OCI-LY7 (cell line): Measurements from ENCODE around the gene SKAP2. TPM values are rescaled to one million over a fixed set of nuclear protein-coding genes. Genes with fewer than 3 reads are reported as not detected.

Experiments used
- BruUV-seq: library from RNA; stranded (reverse); fragments of 400-500 nt; replicated peaks from 2 replicates; lab custom pipeline; 2021; lab: Mats Ljungman, UMichigan
- CTCF ChIA-PET: fragments of 300-600 bp; sonication (Branson Sonifier 250); formaldehyde crosslinking; loops from one replicate; lab custom pipeline; 2022; ENCODE audit warnings: antibody characterized with exemption; ENCODE audit not compliant: unreplicated experiment; lab: Charles Lee
- POLR2A ChIA-PET: fragments of 300-600 bp; sonication (Branson Sonifier 250); formaldehyde crosslinking; loops from one replicate; lab custom pipeline; 2022; ENCODE audit warnings: antibody characterized with exemption; lab: Charles Lee
- DNase-seq: peaks from one replicate; pipeline ENCODE4 v3.0.0-alpha.2; 2015; ENCODE audit warnings: low spot score
- H2AFZ ChIP-seq: fragments of 200-600 bp; sonication (generic), shearing (Covaris generic); 2 replicates; pipeline ENCODE4 v1.6.1; 2014; ENCODE audit warnings: mild to moderate bottlenecking, antibody characterized with exemption, low read length, moderate library complexity
- H3K27ac ChIP-seq: fragments of 200-600 bp; sonication (generic); 2 replicates; pipeline ENCODE4 v1.5.1; 2014; ENCODE audit warnings: mixed run types, low read depth, mild to moderate bottlenecking, moderate library complexity, low read length, inconsistent platforms; ENCODE audit not compliant: poor library complexity, severe bottlenecking
- H3K36me3 ChIP-seq: fragments of 200-600 bp; sonication (generic); 2 replicates; pipeline ENCODE4 v1.6.1; 2014; ENCODE audit warnings: mild to moderate bottlenecking, antibody characterized with exemption, low read length, moderate library complexity, mixed read lengths; ENCODE audit not compliant: insufficient read depth
- H3K4me1 ChIP-seq: fragments of 200-600 bp; sonication (generic); 2 replicates; pipeline ENCODE4 v1.5.1; 2014; ENCODE audit warnings: mild to moderate bottlenecking, low read length; ENCODE audit not compliant: insufficient read depth, poor library complexity, severe bottlenecking
- H3K4me2 ChIP-seq: fragments of 200-600 bp; sonication (generic); 2 replicates; pipeline ENCODE4 v1.6.1; 2014; ENCODE audit warnings: mild to moderate bottlenecking, low read length
- H3K4me3 ChIP-seq: fragments of 200-600 bp; sonication (generic); 2 replicates; pipeline ENCODE4 v1.5.1; 2014; ENCODE audit warnings: mild to moderate bottlenecking, low read depth, low read length; ENCODE audit not compliant: poor library complexity, severe bottlenecking
- H3K79me2 ChIP-seq: fragments of 200-600 bp; sonication (generic); 2 replicates; pipeline ENCODE4 v1.6.1; 2016; ENCODE audit warnings: low read depth, mild to moderate bottlenecking, low read length, moderate library complexity, mixed read lengths; ENCODE audit not compliant: insufficient read depth
- H3K9me2 ChIP-seq: fragments of 200-600 bp; sonication (generic); 2 replicates; pipeline ENCODE4 v1.6.1; 2016; ENCODE audit warnings: mild to moderate bottlenecking, low read length, mixed read lengths; ENCODE audit not compliant: insufficient read depth
- H3K9me3 ChIP-seq: fragments of 200-600 bp; sonication (generic); 2 replicates; pipeline ENCODE4 v1.6.1; 2014; ENCODE audit warnings: mild to moderate bottlenecking, mixed run types, low read length, mixed read lengths
- H4K20me1 ChIP-seq: fragments of 200-600 bp; sonication (generic); 2 replicates; pipeline ENCODE4 v1.6.1; 2014; ENCODE audit warnings: mild to moderate bottlenecking, antibody characterized with exemption, low read length, moderate library complexity, mixed read lengths; ENCODE audit not compliant: insufficient read depth
- EZH2phosphoT487 ChIP-seq: fragments of 200-600 bp; sonication (generic); IDR thresholded peaks from 2 replicates; pipeline ENCODE4 v1.6.1; 2018; ENCODE audit warnings: low read depth, borderline replicate concordance, mild to moderate bottlenecking, mixed run types, antibody characterized with exemption, low read length, moderate library complexity, mixed read lengths
- intact Hi-C: fragments of 100-400 bp; cut with micrococcal nuclease; formaldehyde crosslinking; loops from one replicate; pipeline ENCODE4 v1.10.0; 2022; ENCODE audit not compliant: unreplicated experiment
- total RNA-seq, 2 experiments: library from RNA; depleted of rRNA in 1 of 2; stranded (reverse); fragments of >200 nt in 1 of 2; shearing (Covaris generic) in 1 of 2; gene quantifications; 2 replicates each; pipeline ENCODE4 v1.2.3, GENCODE V29; 2014 to 2022
- TF ChIP-seq, protein P1 (sequence below): fragments of 200-600 bp; sonication (generic); conservative IDR thresholded peaks from 2 replicates; pipeline ENCODE4 v1.5.1; 2014; ENCODE audit warnings: mild to moderate bottlenecking, antibody characterized with exemption, low read length, moderate library complexity, mixed read lengths

SKAP2 gene
- total RNA-seq, 2 experiments from 2014 or later, result 15.5 to 54.8 TPM

DNA sequence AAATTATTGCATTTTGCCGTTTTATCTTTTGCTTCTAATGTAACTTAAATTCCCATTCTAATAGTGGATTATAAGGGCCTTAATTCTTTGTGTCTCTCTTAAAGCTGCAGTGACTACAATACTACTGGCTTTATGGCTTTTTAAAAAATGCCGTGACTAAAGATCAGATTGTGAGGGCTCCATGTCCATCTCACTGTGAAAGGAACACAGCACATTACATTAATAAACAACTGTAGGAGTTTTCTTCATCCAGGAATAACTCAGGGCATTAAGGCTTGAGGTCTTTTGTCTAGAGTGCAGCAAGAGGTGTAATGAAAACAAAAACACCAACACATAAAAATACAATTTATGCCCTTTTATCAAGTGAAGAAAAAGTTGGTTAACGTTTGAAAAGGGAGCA is 205.3 kb downstream of the SKAP2 start:
- no peak for TF ChIP-seq EZH2phosphoT487
- TF ChIP-seq, protein P1, sequence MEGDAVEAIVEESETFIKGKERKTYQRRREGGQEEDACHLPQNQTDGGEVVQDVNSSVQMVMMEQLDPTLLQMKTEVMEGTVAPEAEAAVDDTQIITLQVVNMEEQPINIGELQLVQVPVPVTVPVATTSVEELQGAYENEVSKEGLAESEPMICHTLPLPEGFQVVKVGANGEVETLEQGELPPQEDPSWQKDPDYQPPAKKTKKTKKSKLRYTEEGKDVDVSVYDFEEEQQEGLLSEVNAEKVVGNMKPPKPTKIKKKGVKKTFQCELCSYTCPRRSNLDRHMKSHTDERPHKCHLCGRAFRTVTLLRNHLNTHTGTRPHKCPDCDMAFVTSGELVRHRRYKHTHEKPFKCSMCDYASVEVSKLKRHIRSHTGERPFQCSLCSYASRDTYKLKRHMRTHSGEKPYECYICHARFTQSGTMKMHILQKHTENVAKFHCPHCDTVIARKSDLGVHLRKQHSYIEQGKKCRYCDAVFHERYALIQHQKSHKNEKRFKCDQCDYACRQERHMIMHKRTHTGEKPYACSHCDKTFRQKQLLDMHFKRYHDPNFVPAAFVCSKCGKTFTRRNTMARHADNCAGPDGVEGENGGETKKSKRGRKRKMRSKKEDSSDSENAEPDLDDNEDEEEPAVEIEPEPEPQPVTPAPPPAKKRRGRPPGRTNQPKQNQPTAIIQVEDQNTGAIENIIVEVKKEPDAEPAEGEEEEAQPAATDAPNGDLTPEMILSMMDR, result no peak

DNA sequence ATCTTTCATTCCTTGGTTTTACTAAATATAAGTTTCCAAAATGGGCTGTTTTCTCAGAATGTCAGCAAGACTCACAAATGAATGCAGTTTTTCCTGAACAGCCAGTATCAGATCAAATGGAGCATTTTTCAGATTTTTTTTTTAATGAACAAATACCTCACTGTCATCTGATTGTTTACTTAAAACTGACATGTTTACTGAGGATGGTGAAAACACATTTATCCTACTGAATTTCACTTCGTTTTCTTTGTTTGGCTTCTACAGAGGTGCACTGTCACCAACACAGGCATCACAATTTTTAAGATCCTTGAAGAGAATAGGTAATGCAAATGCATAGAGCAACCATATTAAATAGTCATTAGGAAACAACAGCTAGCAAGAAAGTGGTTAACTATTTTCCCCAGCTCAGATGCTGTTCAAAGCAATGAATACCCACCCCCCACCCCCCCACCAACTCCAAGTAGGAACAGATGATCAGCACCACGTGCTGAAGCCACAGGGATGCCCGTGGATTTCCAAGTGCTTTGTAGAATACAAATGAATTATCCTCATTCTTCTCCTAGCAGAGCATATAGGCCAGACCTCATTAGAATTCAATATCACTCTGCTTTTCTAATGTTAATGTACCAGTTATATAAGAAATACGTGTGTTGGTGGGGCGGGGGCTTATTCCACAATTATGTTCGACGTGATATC is 205.9 kb downstream of the SKAP2 start:
- no peaks in the 10 kb centered on the region for H3K9me3 ChIP-seq
- intact Hi-C loops, result no loop called here
- no peaks in the 10 kb centered on the region for H3K9me2 ChIP-seq
- H2AFZ ChIP-seq, result no peak overlapping the region
- no peak overlapping the region for H3K4me3 ChIP-seq
- no peak overlapping the region for H3K4me2 ChIP-seq
- no peaks in the 10 kb centered on the region for H4K20me1 ChIP-seq
- no peak overlapping the region for H3K27ac ChIP-seq
- TF ChIP-seq EZH2phosphoT487, result no peak
- TF ChIP-seq, protein P1, result no peak
- POLR2A ChIA-PET, result no interaction called here
- DNase-seq, result no peak
- no peaks in the 10 kb centered on the region for H3K4me1 ChIP-seq
- CTCF ChIA-PET, result no interaction called here
- no peaks in the 10 kb centered on the region for H3K79me2 ChIP-seq
- H3K36me3 ChIP-seq, result no peaks in the 10 kb centered on the region
- BruUV-seq, result no TSS peak

More for the DNA sequence above, 205.3 kb downstream of the SKAP2 start:
- H3K9me2 ChIP-seq, result no peaks in the 10 kb centered on the region
- H3K36me3 ChIP-seq, result no peaks in the 10 kb centered on the region
- intact Hi-C loops, result no loop called here
- no peaks in the 10 kb centered on the region for H3K4me1 ChIP-seq
- no peak overlapping the region for H3K4me2 ChIP-seq
- no peaks in the 10 kb centered on the region for H3K9me3 ChIP-seq
- H2AFZ ChIP-seq, result no peak overlapping the region
- CTCF ChIA-PET, result no interaction called here
- H4K20me1 ChIP-seq, result no peaks in the 10 kb centered on the region
- DNase-seq, result no peak
- H3K4me3 ChIP-seq, result no peak overlapping the region
- POLR2A ChIA-PET, result interaction anchor here (0.5 to 0.8 kb wide), 2 partner anchors 21 to 276 kb away, joined by 3 to 4 read pairs; no protein-coding TSS in a partner anchor
- H3K79me2 ChIP-seq, result no peaks in the 10 kb centered on the region
- BruUV-seq, result no TSS peak
- H3K27ac ChIP-seq, result no peak overlapping the region

- no peak overlapping the region for H2AFZ ChIP-seq
- no peaks in the 10 kb centered on the region for H3K36me3 ChIP-seq
- ChIA-PET CTCF (no interaction called here), POLR2A (no interaction called here)
- H3K27ac ChIP-seq, result no peak overlapping the region
- H3K79me2 ChIP-seq, result no peaks in the 10 kb centered on the region
- H3K4me3 ChIP-seq, result no peak overlapping the region
- intact Hi-C loops, result no loop called here
- no TSS peak for BruUV-seq
- no peaks in the 10 kb centered on the region for H3K9me2 ChIP-seq
- H3K4me2 ChIP-seq, result no peak overlapping the region
- no peak for TF ChIP-seq EZH2phosphoT487
- TF ChIP-seq, protein P1, result no peak
- no peaks in the 10 kb centered on the region for H4K20me1 ChIP-seq
- no peaks in the 10 kb centered on the region for H3K9me3 ChIP-seq
- no peaks in the 10 kb centered on the region for H3K4me1 ChIP-seq
- no peak for DNase-seq
Observed at GRCh38 chr7:26657686-26658388, 206.6 kb downstream of the SKAP2 start.
